ENCODE results near the gene GZF1.
A peak's percentile ranks its signal among the peaks of the same experiment; 100 is the strongest.

The GZF1 gene

GRCh38 chr20:23357767-23358562 is 4.0 kb upstream of the GZF1 start:
- DNase-seq (ENCODE audit: low spot score in 2 of 2): peak; percentile 98 to 100
- Mint-ChIP-seq H3K4me1 (peaks cover 23% of the 10 kb centered on the region), H3K27ac (peak overlapping the region; percentile 94), H3K9me3 (no peaks in the 10 kb centered on the region), H3K4me3 (peak overlapping the region; percentile 88), H3K36me3 (peaks cover 54% of the 10 kb centered on the region)
- ATAC-seq: peak; percentile 85

- H3K4me3 Mint-ChIP-seq: peak overlapping the region; percentile 88
Measured at GRCh38 chr20:23358563-23358906, 3.4 kb upstream of the GZF1 start.

GRCh38 chr20:23358923-23359593 is 2.9 kb upstream of the GZF1 start:
- Mint-ChIP-seq H3K4me3 (peak overlapping the region; percentile 88), H3K4me1 (peaks cover 28% of the 10 kb centered on the region), H3K27ac (peak overlapping the region; percentile 94), H3K36me3 (peaks cover 59% of the 10 kb centered on the region), H3K9me3 (no peaks in the 10 kb centered on the region)
- ATAC-seq: no peak
- no peak for DNase-seq (ENCODE audit: low spot score in 2 of 2)

More at GRCh38 chr20:23358563-23358906, 3.4 kb upstream of the GZF1 start:
- Mint-ChIP-seq H3K9me3 (no peaks in the 10 kb centered on the region), H3K4me1 (peaks cover 28% of the 10 kb centered on the region), H3K27ac (peak overlapping the region; percentile 94), H3K36me3 (peaks cover 59% of the 10 kb centered on the region)
- ATAC-seq (no peak), DNase-seq (ENCODE audit: low spot score in 2 of 2) (no peak)

GRCh38 chr20:23360531-23360930 is 1.5 kb upstream of the GZF1 start:
- ATAC-seq: no peak
- peaks cover 40% of the 10 kb centered on the region for H3K4me1 Mint-ChIP-seq

GRCh38 chr20:23361119-23361475 is 885 bp upstream of the GZF1 start:
- H3K4me1 Mint-ChIP-seq: peaks cover 45% of the 10 kb centered on the region
- ATAC-seq: no peak

More at GRCh38 chr20:23360531-23360930, 1.5 kb upstream of the GZF1 start:
- DNase-seq (ENCODE audit: low spot score in 2 of 2): no peak
- H3K9me3 Mint-ChIP-seq: no peaks in the 10 kb centered on the region
- H3K4me3 Mint-ChIP-seq: peak overlapping the region; percentile 89
- H3K36me3 Mint-ChIP-seq: peaks cover 58% of the 10 kb centered on the region
- peak overlapping the region; percentile 93 for H3K27ac Mint-ChIP-seq

GRCh38 chr20:23362392-23363256 is 642 bp downstream of the GZF1 start:
- H3K9me3 Mint-ChIP-seq: no peaks in the 10 kb centered on the region
- no peak for DNase-seq (ENCODE audit: low spot score in 2 of 2)
- peak overlapping the region; percentile 89 for H3K4me3 Mint-ChIP-seq
- H3K4me1 Mint-ChIP-seq: peaks cover 50% of the 10 kb centered on the region
- no peak for ATAC-seq
- H3K36me3 Mint-ChIP-seq: peaks cover 61% of the 10 kb centered on the region
- H3K27ac Mint-ChIP-seq: peak overlapping the region; percentile 93

More at GRCh38 chr20:23361119-23361475, 885 bp upstream of the GZF1 start:
- peak overlapping the region; percentile 93 for H3K27ac Mint-ChIP-seq
- H3K9me3 Mint-ChIP-seq: no peaks in the 10 kb centered on the region
- peak overlapping the region; percentile 89 for H3K4me3 Mint-ChIP-seq
- H3K36me3 Mint-ChIP-seq: peaks cover 57% of the 10 kb centered on the region
- no peak for DNase-seq (ENCODE audit: low spot score in 2 of 2)

GRCh38 chr20:23363257-23363649 is 1.3 kb downstream of the GZF1 start:
- peaks cover 51% of the 10 kb centered on the region for H3K4me1 Mint-ChIP-seq
- H3K36me3 Mint-ChIP-seq: peaks cover 61% of the 10 kb centered on the region
- H3K27ac Mint-ChIP-seq: peak overlapping the region; percentile 93
- H3K4me3 Mint-ChIP-seq: peak overlapping the region; percentile 89
- no peaks in the 10 kb centered on the region for H3K9me3 Mint-ChIP-seq
- DNase-seq (ENCODE audit: low spot score in 2 of 2): no peak
- ATAC-seq: no peak

- H3K9me3 Mint-ChIP-seq: no peaks in the 10 kb centered on the region
- ATAC-seq (no peak), DNase-seq (ENCODE audit: low spot score in 2 of 2) (no peak)
- H3K27ac Mint-ChIP-seq: peak overlapping the region; percentile 89
- H3K36me3 Mint-ChIP-seq: peaks cover 84% of the 10 kb centered on the region
- H3K4me1 Mint-ChIP-seq: peaks cover 46% of the 10 kb centered on the region
- H3K4me3 Mint-ChIP-seq: peak overlapping the region; percentile 43
Measured at GRCh38 chr20:23365390-23366165, 3.6 kb downstream of the GZF1 start.

- DNase-seq (ENCODE audit: low spot score in 2 of 2) (no peak), ATAC-seq (peak; percentile 35)
- Mint-ChIP-seq H3K4me3 (peak overlapping the region; percentile 43), H3K27ac (peak overlapping the region; percentile 89), H3K9me3 (no peaks in the 10 kb centered on the region), H3K4me1 (peaks cover 46% of the 10 kb centered on the region), H3K36me3 (peaks cover 92% of the 10 kb centered on the region)
Measured at GRCh38 chr20:23366384-23366783, 4.4 kb downstream of the GZF1 start.

GRCh38 chr20:23367770-23368169 is 5.8 kb downstream of the GZF1 start:
- ATAC-seq (peak; percentile 84), DNase-seq (ENCODE audit: low spot score in 2 of 2) (no peak)
- Mint-ChIP-seq H3K36me3 (peaks cover 94% of the 10 kb centered on the region), H3K4me3 (no peak overlapping the region), H3K27ac (peak overlapping the region; percentile 50), H3K4me1 (peaks cover 44% of the 10 kb centered on the region), H3K9me3 (no peaks in the 10 kb centered on the region)

- H3K27ac Mint-ChIP-seq: peak overlapping the region; percentile 50
- H3K4me3 Mint-ChIP-seq: no peak overlapping the region
- peaks cover 36% of the 10 kb centered on the region for H3K4me1 Mint-ChIP-seq
- ATAC-seq (no peak), DNase-seq (ENCODE audit: low spot score in 2 of 2) (no peak)
- H3K36me3 Mint-ChIP-seq: peaks cover 96% of the 10 kb centered on the region
- no peaks in the 10 kb centered on the region for H3K9me3 Mint-ChIP-seq
Measured at GRCh38 chr20:23368316-23369071, 6.5 kb downstream of the GZF1 start.

GRCh38 chr20:23369072-23369823 is 7.3 kb downstream of the GZF1 start:
- H3K27ac Mint-ChIP-seq: no peak overlapping the region
- DNase-seq (ENCODE audit: low spot score in 2 of 2): peak in 1 of 2 donors; percentile 43
- no peak for ATAC-seq
- no peaks in the 10 kb centered on the region for H3K9me3 Mint-ChIP-seq
- peaks cover 96% of the 10 kb centered on the region for H3K36me3 Mint-ChIP-seq
- H3K4me3 Mint-ChIP-seq: no peak overlapping the region
- peaks cover 34% of the 10 kb centered on the region for H3K4me1 Mint-ChIP-seq

GRCh38 chr20:23370274-23370673 is 8.3 kb downstream of the GZF1 start:
- no peaks in the 10 kb centered on the region for H3K9me3 Mint-ChIP-seq
- no peak overlapping the region for H3K4me3 Mint-ChIP-seq
- H3K27ac Mint-ChIP-seq: no peak overlapping the region
- no peak for DNase-seq (ENCODE audit: low spot score in 2 of 2)
- ATAC-seq: no peak
- H3K4me1 Mint-ChIP-seq: peaks cover 24% of the 10 kb centered on the region
- peaks cover 96% of the 10 kb centered on the region for H3K36me3 Mint-ChIP-seq
